ENCODE data around the gene EHD4.

EHD4 gene

DNA sequence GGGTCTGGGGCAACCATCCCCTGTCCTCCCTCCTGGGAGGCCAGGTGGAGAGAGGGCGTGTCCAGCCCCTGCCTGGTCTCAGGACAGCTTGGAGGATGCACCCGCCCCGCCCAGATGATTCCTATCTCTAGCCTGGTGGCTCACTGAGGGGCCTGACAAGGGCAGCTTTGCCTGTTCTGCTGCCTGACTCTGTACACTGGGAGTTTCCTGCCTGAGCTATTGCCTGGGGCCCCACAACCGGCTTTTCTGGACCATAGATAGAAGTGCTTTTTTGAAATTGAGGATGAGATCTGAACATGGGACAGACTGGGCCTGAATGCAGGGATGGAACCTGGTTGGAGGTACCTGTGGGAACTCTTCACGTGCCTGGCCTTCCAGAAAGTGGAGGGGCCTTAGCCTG is 49.2 kb upstream of the EHD4 start (continued):
- TF ChIP-seq, protein P1, sequence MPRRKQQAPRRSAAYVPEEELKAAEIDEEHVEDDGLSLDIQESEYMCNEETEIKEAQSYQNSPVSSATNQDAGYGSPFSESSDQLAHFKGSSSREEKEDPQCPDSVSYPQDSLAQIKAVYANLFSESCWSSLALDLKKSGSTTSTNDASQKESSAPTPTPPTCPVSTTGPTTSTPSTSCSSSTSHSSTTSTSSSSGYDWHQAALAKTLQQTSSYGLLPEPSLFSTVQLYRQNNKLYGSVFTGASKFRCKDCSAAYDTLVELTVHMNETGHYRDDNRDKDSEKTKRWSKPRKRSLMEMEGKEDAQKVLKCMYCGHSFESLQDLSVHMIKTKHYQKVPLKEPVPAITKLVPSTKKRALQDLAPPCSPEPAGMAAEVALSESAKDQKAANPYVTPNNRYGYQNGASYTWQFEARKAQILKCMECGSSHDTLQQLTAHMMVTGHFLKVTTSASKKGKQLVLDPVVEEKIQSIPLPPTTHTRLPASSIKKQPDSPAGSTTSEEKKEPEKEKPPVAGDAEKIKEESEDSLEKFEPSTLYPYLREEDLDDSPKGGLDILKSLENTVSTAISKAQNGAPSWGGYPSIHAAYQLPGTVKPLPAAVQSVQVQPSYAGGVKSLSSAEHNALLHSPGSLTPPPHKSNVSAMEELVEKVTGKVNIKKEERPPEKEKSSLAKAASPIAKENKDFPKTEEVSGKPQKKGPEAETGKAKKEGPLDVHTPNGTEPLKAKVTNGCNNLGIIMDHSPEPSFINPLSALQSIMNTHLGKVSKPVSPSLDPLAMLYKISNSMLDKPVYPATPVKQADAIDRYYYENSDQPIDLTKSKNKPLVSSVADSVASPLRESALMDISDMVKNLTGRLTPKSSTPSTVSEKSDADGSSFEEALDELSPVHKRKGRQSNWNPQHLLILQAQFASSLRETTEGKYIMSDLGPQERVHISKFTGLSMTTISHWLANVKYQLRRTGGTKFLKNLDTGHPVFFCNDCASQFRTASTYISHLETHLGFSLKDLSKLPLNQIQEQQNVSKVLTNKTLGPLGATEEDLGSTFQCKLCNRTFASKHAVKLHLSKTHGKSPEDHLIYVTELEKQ (tag by site-specific recombination; IDR thresholded peaks at IDR 0.05; ENCODE audit: borderline replicate concordance): no peak

DNA sequence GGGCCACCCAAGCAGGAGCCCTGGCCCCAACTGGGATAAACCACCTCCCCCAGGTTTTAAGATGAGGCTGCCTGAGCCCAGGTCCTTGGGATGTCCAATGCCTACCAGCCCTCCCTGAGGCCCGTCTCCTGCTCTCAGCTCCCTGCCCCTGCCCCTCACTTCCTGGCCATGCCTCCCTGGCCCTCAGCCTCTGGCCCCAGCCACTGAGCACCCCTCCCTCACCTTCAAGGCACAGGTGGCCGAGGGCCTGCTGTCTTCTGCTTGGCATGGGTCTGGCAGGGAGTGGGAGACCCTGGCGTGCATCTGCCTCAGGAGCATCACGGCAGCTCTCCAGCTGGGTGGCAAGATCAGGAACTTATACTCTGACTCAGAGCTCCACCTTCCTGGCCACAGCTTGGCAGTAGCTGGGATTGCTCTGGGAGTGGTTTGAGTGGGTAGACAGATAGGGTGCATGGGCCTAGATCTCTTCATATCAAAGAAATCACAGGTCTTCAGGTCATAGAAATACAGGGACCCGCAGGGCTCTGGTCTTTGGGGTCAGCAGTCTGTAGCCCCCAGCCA is 48.4 kb upstream of the EHD4 start, which contains the start of gene PLA2G4E:
PLA2G4E (minus strand) TSS at position 330 of the 561 bp plus-strand sequence; CDS start at position 318, 12 bp downstream.
- no peak within 1 kb of the TSS for H3K27ac ChIP-seq (ENCODE audit: extremely low read depth, low read depth, low read length)
- TF ChIP-seq KLF1 (tag by site-specific recombination; IDR thresholded peaks at IDR 0.05) (no peak), ZNF830 (tag by site-specific recombination; IDR thresholded peaks at IDR 0.05; ENCODE audit: low read depth) (no peak), ZNF19 (tag by site-specific recombination; IDR thresholded peaks at IDR 0.05; ENCODE audit: low read depth) (no peak), ZNF121 (tag by site-specific recombination; IDR thresholded peaks at IDR 0.05) (no peak), ZNF747 (tag by site-specific recombination; IDR thresholded peaks at IDR 0.05) (no peak), ZBTB48 (tag by site-specific recombination; IDR thresholded peaks at IDR 0.05) (no peak), GLIS1 (tag by site-specific recombination; IDR thresholded peaks at IDR 0.05) (no peak)
- TF ChIP-seq, protein P2, sequence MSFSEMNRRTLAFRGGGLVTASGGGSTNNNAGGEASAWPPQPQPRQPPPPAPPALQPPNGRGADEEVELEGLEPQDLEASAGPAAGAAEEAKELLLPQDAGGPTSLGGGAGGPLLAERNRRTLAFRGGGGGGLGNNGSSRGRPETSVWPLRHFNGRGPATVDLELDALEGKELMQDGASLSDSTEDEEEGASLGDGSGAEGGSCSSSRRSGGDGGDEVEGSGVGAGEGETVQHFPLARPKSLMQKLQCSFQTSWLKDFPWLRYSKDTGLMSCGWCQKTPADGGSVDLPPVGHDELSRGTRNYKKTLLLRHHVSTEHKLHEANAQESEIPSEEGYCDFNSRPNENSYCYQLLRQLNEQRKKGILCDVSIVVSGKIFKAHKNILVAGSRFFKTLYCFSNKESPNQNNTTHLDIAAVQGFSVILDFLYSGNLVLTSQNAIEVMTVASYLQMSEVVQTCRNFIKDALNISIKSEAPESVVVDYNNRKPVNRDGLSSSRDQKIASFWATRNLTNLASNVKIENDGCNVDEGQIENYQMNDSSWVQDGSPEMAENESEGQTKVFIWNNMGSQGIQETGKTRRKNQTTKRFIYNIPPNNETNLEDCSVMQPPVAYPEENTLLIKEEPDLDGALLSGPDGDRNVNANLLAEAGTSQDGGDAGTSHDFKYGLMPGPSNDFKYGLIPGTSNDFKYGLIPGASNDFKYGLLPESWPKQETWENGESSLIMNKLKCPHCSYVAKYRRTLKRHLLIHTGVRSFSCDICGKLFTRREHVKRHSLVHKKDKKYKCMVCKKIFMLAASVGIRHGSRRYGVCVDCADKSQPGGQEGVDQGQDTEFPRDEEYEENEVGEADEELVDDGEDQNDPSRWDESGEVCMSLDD (tag by site-specific recombination; IDR thresholded peaks at IDR 0.05): no peak
- TF ChIP-seq, protein P3, sequence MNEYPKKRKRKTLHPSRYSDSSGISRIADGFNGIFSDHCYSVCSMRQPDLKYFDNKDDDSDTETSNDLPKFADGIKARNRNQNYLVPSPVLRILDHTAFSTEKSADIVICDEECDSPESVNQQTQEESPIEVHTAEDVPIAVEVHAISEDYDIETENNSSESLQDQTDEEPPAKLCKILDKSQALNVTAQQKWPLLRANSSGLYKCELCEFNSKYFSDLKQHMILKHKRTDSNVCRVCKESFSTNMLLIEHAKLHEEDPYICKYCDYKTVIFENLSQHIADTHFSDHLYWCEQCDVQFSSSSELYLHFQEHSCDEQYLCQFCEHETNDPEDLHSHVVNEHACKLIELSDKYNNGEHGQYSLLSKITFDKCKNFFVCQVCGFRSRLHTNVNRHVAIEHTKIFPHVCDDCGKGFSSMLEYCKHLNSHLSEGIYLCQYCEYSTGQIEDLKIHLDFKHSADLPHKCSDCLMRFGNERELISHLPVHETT (tag by site-specific recombination; IDR thresholded peaks at IDR 0.05): no peak
- CTCF ChIA-PET: interaction anchor here (0.5 kb wide), 1 partner anchor 595 kb away, joined by 3 read pairs; no protein-coding TSS in a partner anchor
- H3K9me3 ChIP-seq (ENCODE audit: control insufficient read depth, insufficient read depth, low read depth, low read length): no peaks in the 10 kb centered on the region
- no peaks in the 10 kb centered on the region for H3K36me3 ChIP-seq (ENCODE audit: control insufficient read depth in 2 of 2, insufficient read depth in 1 of 2, low read length in 2 of 2)
- POLR2A ChIA-PET: no interaction called here
- H3K4me3 ChIP-seq (ENCODE audit: low read depth, low read length): no peak within 1 kb of the TSS
- no peaks in the 10 kb centered on the region for H3K4me1 ChIP-seq (ENCODE audit: control insufficient read depth, insufficient read depth, low read length)

DNA sequence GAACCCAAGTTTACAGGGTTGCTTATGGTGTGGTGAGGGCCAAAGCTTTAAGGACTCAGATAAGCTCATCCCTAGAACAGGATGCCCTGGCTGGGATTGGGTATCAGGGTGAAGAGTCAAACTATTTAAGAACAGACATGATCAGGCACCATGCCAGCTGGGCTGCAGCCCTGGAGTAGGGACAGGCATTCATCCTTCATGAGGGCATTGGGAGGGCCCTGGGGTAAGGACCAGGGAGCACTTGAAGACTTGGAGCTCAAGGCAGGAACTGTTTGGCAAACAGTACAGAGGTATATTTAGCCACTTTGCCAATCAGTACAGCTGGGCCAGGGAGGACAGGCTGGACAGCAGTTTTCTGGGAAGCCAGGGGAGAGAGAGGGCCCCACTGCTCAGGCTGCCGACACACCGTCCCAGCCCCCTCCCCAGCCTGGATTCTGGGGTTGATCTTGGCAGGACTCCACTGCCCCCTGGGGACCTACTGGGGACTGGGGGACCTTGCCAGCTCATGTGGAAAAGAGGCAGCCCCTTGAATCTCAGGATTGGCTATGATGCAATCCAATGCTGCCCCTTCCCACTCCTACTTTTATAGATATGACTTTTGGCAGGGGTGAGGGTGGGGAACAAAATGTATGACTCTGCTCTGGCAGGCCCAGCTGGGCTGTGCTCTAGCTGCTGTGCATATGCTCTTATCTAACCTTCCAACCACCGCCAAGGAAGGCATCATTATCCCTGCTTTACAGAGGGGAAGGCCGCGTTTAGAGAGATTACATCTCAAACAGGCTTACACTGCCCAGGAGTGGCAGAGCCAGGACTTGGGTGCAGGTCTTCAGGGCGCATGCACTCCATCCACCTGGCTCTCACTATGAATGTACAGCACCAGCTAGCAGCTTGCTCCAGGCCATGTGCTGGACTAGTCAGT is 46.2 kb upstream of the EHD4 start:
- no peaks in the 10 kb centered on the region for H3K4me1 ChIP-seq (ENCODE audit: control insufficient read depth, insufficient read depth, low read length)
- CTCF ChIA-PET: no interaction called here
- no peaks in the 10 kb centered on the region for H3K9me3 ChIP-seq (ENCODE audit: control insufficient read depth, insufficient read depth, low read depth, low read length)
- no peak overlapping the region for H3K27ac ChIP-seq (ENCODE audit: extremely low read depth, low read depth, low read length)
- H3K36me3 ChIP-seq (ENCODE audit: control insufficient read depth in 2 of 2, insufficient read depth in 1 of 2, low read length in 2 of 2): no peaks in the 10 kb centered on the region
- H3K4me3 ChIP-seq (ENCODE audit: low read depth, low read length): no peak overlapping the region
- POLR2A ChIA-PET: no interaction called here
- TF ChIP-seq ZFHX2 (tag by site-specific recombination; conservative IDR thresholded peaks at IDR 0.05) (no peak), ZSCAN16 (tag by site-specific recombination; IDR thresholded peaks at IDR 0.05) (no peak), ZFP41 (tag by site-specific recombination; IDR thresholded peaks at IDR 0.05; ENCODE audit: borderline replicate concordance) (no peak), ZNF37A (tag by site-specific recombination; IDR thresholded peaks at IDR 0.05) (no peak), ZBTB8A (tag by site-specific recombination; IDR thresholded peaks at IDR 0.05) (no peak), ZNF366 (tag by site-specific recombination; conservative IDR thresholded peaks at IDR 0.05) (no peak), ZNF776 (tag by site-specific recombination; IDR thresholded peaks at IDR 0.05; ENCODE audit: borderline replicate concordance) (no peak), SCRT1 (tag by site-specific recombination; IDR thresholded peaks at IDR 0.05; ENCODE audit: borderline replicate concordance) (no peak), ZBTB48 (tag by site-specific recombination; IDR thresholded peaks at IDR 0.05) (no peak), ZNF2 (tag by site-specific recombination; IDR thresholded peaks at IDR 0.05) (no peak), GLIS2 (tag by site-specific recombination; IDR thresholded peaks at IDR 0.05) (no peak), ZNF510 (tag by site-specific recombination; IDR thresholded peaks at IDR 0.05; ENCODE audit: insufficient replicate concordance) (no peak)
- TF ChIP-seq, protein P4, sequence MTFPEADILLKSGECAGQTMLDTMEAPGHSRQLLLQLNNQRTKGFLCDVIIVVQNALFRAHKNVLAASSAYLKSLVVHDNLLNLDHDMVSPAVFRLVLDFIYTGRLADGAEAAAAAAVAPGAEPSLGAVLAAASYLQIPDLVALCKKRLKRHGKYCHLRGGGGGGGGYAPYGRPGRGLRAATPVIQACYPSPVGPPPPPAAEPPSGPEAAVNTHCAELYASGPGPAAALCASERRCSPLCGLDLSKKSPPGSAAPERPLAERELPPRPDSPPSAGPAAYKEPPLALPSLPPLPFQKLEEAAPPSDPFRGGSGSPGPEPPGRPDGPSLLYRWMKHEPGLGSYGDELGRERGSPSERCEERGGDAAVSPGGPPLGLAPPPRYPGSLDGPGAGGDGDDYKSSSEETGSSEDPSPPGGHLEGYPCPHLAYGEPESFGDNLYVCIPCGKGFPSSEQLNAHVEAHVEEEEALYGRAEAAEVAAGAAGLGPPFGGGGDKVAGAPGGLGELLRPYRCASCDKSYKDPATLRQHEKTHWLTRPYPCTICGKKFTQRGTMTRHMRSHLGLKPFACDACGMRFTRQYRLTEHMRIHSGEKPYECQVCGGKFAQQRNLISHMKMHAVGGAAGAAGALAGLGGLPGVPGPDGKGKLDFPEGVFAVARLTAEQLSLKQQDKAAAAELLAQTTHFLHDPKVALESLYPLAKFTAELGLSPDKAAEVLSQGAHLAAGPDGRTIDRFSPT (tag by site-specific recombination; IDR thresholded peaks at IDR 0.05): no peak

All from HEK293 (cell line).